ENCODE results near the gene DPPA2. TPM values are rescaled to one million over a fixed set of nuclear protein-coding genes. Genes with fewer than 3 reads are reported as not detected.

DPPA2 gene
- total RNA-seq, 1 experiment from 2014 or later: 15.0 TPM

- TF ChIP-seq ATF6 (CRISPR knock-in tag; IDR thresholded peaks at IDR 0.05) (no peak), ZBTB43 (CRISPR knock-in tag; IDR thresholded peaks at IDR 0.05) (no peak), JUN (CRISPR knock-in tag; IDR thresholded peaks at IDR 0.05) (no peak), TP53 (CRISPR knock-in tag; IDR thresholded peaks at IDR 0.05) (no peak), ZNF121 (CRISPR knock-in tag; IDR thresholded peaks at IDR 0.05) (no peak), ZSCAN18 (CRISPR knock-in tag; IDR thresholded peaks at IDR 0.05) (no peak), MLX (CRISPR knock-in tag; IDR thresholded peaks at IDR 0.05) (no peak), ZNF138 (CRISPR knock-in tag; conservative IDR thresholded peaks at IDR 0.05) (no peak), EMX1 (CRISPR knock-in tag; IDR thresholded peaks at IDR 0.05) (peak; percentile 92), TCF7 (CRISPR knock-in tag; IDR thresholded peaks at IDR 0.05; ENCODE audit: low read depth) (no peak), ATF3 (CRISPR knock-in tag; conservative IDR thresholded peaks at IDR 0.05) (no peak), ZNF423 (CRISPR knock-in tag; IDR thresholded peaks at IDR 0.05) (no peak), E2F1 (CRISPR knock-in tag; IDR thresholded peaks at IDR 0.05) (peak; percentile 41; the same call in 1 of the 2 replicates), ZNF512 (CRISPR knock-in tag; IDR thresholded peaks at IDR 0.05; ENCODE audit: borderline replicate concordance) (no peak), RORB (CRISPR knock-in tag; IDR thresholded peaks at IDR 0.05) (no peak), SP1 (CRISPR knock-in tag; conservative IDR thresholded peaks at IDR 0.05) (no peak), NR2C2 (CRISPR knock-in tag; IDR thresholded peaks at IDR 0.05) (no peak), AR (CRISPR knock-in tag; IDR thresholded peaks at IDR 0.05) (peak; percentile 96), OVOL2 (CRISPR knock-in tag; IDR thresholded peaks at IDR 0.05; ENCODE audit: borderline replicate concordance) (no peak), GABPB1 (CRISPR knock-in tag; IDR thresholded peaks at IDR 0.05) (no peak), CBFB (CRISPR knock-in tag; IDR thresholded peaks at IDR 0.05; ENCODE audit: low read depth) (no peak), GTF2I (CRISPR knock-in tag; conservative IDR thresholded peaks at IDR 0.05) (no peak), FOXP1 (CRISPR knock-in tag; IDR thresholded peaks at IDR 0.05; ENCODE audit: borderline replicate concordance) (no peak), JAZF1 (CRISPR knock-in tag; IDR thresholded peaks at IDR 0.05) (no peak), ATF2 (CRISPR knock-in tag; IDR thresholded peaks at IDR 0.05; ENCODE audit: borderline replicate concordance, low read depth) (no peak), RELA (CRISPR knock-in tag; IDR thresholded peaks at IDR 0.05; ENCODE audit: borderline replicate concordance) (no peak), TEAD4 (CRISPR knock-in tag; IDR thresholded peaks at IDR 0.05) (no peak)
- TF ChIP-seq, protein P1, sequence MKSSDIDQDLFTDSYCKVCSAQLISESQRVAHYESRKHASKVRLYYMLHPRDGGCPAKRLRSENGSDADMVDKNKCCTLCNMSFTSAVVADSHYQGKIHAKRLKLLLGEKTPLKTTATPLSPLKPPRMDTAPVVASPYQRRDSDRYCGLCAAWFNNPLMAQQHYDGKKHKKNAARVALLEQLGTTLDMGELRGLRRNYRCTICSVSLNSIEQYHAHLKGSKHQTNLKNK (CRISPR knock-in tag; IDR thresholded peaks at IDR 0.05): peak; percentile 76
Observed at GRCh38 chr3:109325657-109326056, 9.3 kb upstream of the DPPA2 start (continued).
